Liver (tissue), 9 donors: Measurements from ENCODE around the gene MRPL37. TPM values are rescaled to one million over a fixed set of nuclear protein-coding genes. Genes with fewer than 3 reads are reported as not detected.

ENCODE experiments used
- DNase-seq: peaks from one replicate; pipeline ENCODE4 v3.0.0-alpha.2; 2017; ENCODE audit warnings: low spot score
- H3K27ac ChIP-seq, 2 donors: one replicate each; pipeline ENCODE4 v1.7.0; 2013; ENCODE audit warnings: inconsistent platforms in 2 of 2, low read length in 2 of 2, control low read depth in 1 of 2, low read depth in 1 of 2, mild to moderate bottlenecking in 1 of 2
- H3K27me3 ChIP-seq, 4 donors: one replicate each; pipeline versions ENCODE4 v1.6.1 to v1.7.0; 2013; ENCODE audit warnings: low read length in 3 of 4, inconsistent platforms in 1 of 4, mild to moderate bottlenecking in 1 of 4, moderate library complexity in 1 of 4; ENCODE audit not compliant: control insufficient read depth in 4 of 4, insufficient read depth in 4 of 4
- H3K36me3 ChIP-seq, 4 donors: one replicate each; pipeline versions ENCODE4 v1.6.1 to v1.7.0; 2013; ENCODE audit warnings: low read length in 3 of 4, mild to moderate bottlenecking in 3 of 4, low read depth in 1 of 4, moderate library complexity in 1 of 4; ENCODE audit not compliant: control insufficient read depth in 4 of 4, insufficient read depth in 3 of 4
- H3K4me1 ChIP-seq, 4 donors: one replicate each; pipeline versions ENCODE4 v1.6.1 to v1.7.0; 2013; ENCODE audit warnings: low read length in 3 of 4, mild to moderate bottlenecking in 3 of 4, moderate library complexity in 1 of 4; ENCODE audit not compliant: control insufficient read depth in 4 of 4, insufficient read depth in 4 of 4
- H3K4me3 ChIP-seq, 3 donors: one replicate each; pipeline versions ENCODE4 v1.6.1 to v1.7.0; 2013; ENCODE audit warnings: low read length in 3 of 3, control low read depth in 1 of 3, low read depth in 1 of 3, mild to moderate bottlenecking in 1 of 3
- H3K9ac ChIP-seq, 2 donors: one replicate each; pipeline ENCODE4 v1.7.0; 2013; ENCODE audit warnings: low read length in 2 of 2, mild to moderate bottlenecking in 2 of 2, moderate library complexity in 2 of 2, control low read depth in 1 of 2, low read depth in 1 of 2
- H3K9me3 ChIP-seq, 4 donors: one replicate each; pipeline versions ENCODE4 v1.6.1 to v1.7.0; 2013; ENCODE audit warnings: low read length in 3 of 4; ENCODE audit not compliant: control insufficient read depth in 4 of 4
- EGR1 ChIP-seq, 2 donors: IDR thresholded peaks; 2 replicates each; pipeline ENCODE4 v1.6.1; 2016 to 2018; ENCODE audit warnings: antibody characterized with exemption in 2 of 2, low read depth in 2 of 2
- FOXA1 ChIP-seq: IDR thresholded peaks from 2 replicates; pipeline ENCODE4 v1.6.1; 2016; ENCODE audit warnings: antibody characterized with exemption
- FOXA2 ChIP-seq: IDR thresholded peaks from 2 replicates; pipeline ENCODE4 v1.6.1; 2016; ENCODE audit warnings: antibody characterized with exemption
- GABPA ChIP-seq, 2 donors: IDR thresholded peaks in 1 of 2; conservative IDR thresholded peaks in 1 of 2; 2 replicates each; pipeline ENCODE4 v1.6.1; 2016; ENCODE audit warnings: antibody characterized with exemption in 2 of 2, mild to moderate bottlenecking in 1 of 2, moderate library complexity in 1 of 2
- HNF4A ChIP-seq, 2 donors: conservative IDR thresholded peaks; 2 replicates each; pipeline ENCODE4 v1.6.1; 2016; ENCODE audit warnings: antibody characterized with exemption in 2 of 2, mild to moderate bottlenecking in 2 of 2
- HNF4G ChIP-seq: IDR thresholded peaks from 2 replicates; pipeline ENCODE4 v1.6.1; 2016; ENCODE audit warnings: antibody characterized with exemption
- JUND ChIP-seq, 2 donors: IDR thresholded peaks; 2 replicates each; pipeline ENCODE4 v1.6.1; 2016; ENCODE audit warnings: antibody characterized with exemption in 2 of 2
- NR2F2 ChIP-seq: IDR thresholded peaks from 2 replicates; pipeline ENCODE4 v1.6.1; 2016; ENCODE audit warnings: antibody characterized with exemption
- RAD21 ChIP-seq, 2 donors: IDR thresholded peaks; 2 replicates each; pipeline ENCODE4 v1.6.1; 2016; ENCODE audit warnings: antibody characterized with exemption in 2 of 2, mild to moderate bottlenecking in 2 of 2
- RXRA ChIP-seq, 2 donors: IDR thresholded peaks; 2 replicates each; pipeline ENCODE4 v1.6.1; 2017 to 2018; ENCODE audit warnings: antibody characterized with exemption in 2 of 2, mild to moderate bottlenecking in 1 of 2
- SP1 ChIP-seq: IDR thresholded peaks from 2 replicates; pipeline ENCODE4 v1.6.1; 2018; ENCODE audit warnings: antibody characterized with exemption, mild to moderate bottlenecking
- YY1 ChIP-seq: IDR thresholded peaks from 2 replicates; pipeline ENCODE4 v1.6.1; 2016; ENCODE audit warnings: antibody characterized with exemption, mild to moderate bottlenecking
- WGBS: extraction: QIAGEN DNeasy Blood & Tissue Kit; methylation state at CpG from one replicate; pipeline ENCODE4 v1.1.7; 2013; 5-methylcytosine and 5-hydroxymethylcytosine counted together
- polyA plus RNA-seq, 2 donors: library from polyadenylated mRNA; stranded (reverse) in 1 of 2; unstranded in 1 of 2; fragments of 200-250 nt in 1 of 2; fragments of >200 nt in 1 of 2; fragmentation: Nextera tagmentation in 1 of 2; extraction: Ambion mirVana in 1 of 2; gene quantifications; one replicate each; pipeline versions ENCODE4 v1.2.1 to v1.2.3, GENCODE V29; 2013 to 2015
- total RNA-seq, 2 donors: library from RNA; depleted of rRNA; stranded (reverse); fragments of >200 nt; gene quantifications; one replicate each; pipeline ENCODE4 v1.2.3, GENCODE V29; 2014
- TF ChIP-seq, protein P1 (sequence below): IDR thresholded peaks from 2 replicates; pipeline ENCODE4 v1.6.1; 2016; ENCODE audit warnings: antibody characterized with exemption
- TF ChIP-seq, protein P2 (sequence below): fragments of 150-350 bp; IDR thresholded peaks from 2 replicates; pipeline ENCODE4 v1.5.1; 2017; ENCODE audit warnings: improper control_type of control experiment, low read depth, low read length; ENCODE audit not compliant: missing input control
- TF ChIP-seq, protein P3 (sequence below): IDR thresholded peaks from 2 replicates; pipeline ENCODE4 v1.6.1; 2016; ENCODE audit warnings: antibody characterized with exemption
- TF ChIP-seq, protein P4 (sequence below): IDR thresholded peaks from 2 replicates; pipeline ENCODE4 v1.6.1; 2016; ENCODE audit warnings: antibody characterized with exemption, mild to moderate bottlenecking
- donor health status: healthy.
- donor health status: healthy.
- donor health status: healthy.
- donor health status: healthy.
- donor health status: healthy.

The MRPL37 gene
- total and polyA plus RNA-seq, 4 donors: 34.7 to 114 (median 69.2) TPM

DNA sequence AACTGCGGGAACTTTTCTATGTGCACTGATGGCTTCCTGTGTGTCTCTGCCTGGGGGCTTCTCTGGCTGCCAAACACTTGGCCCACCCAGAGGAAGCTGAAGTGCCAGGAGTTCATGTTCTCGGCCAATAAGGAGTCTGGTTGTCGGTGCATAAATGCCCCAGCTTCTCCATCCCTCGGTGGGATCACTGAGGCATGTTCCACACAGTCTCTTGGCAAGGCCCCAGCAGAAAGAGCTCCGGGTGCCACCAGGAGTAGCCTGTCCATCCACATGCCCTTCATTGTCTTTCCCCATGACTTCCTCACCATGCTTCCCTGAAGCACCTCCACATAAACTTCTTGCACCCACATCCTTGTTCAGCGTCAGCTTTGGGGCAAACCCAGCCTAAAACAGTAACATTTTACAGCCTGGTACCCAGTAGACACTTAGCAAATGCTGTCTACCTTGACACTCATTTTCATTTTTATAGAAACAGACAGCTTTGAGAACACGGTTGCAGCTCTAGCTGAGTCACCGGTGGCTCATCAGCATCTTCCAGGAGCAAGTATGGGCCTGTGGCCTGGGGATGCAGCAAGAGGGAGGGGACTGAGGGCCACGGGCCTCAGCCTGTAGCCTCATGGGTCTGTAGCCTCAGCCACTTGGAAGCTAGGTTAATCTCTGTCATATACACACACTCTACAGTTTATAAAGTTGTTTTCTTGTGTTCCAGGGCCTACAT is 32.4 kb upstream of the MRPL37 start:
- 95% methylated on average over 9 of the region's 9 CpGs for WGBS
- no peak overlapping the region for H3K4me3 ChIP-seq
- peaks cover 0 to under 1% (median 0%) of the 10 kb centered on the region in 4 donors for H3K4me1 ChIP-seq
- no peak overlapping the region for H3K27ac ChIP-seq
- no peaks in the 10 kb centered on the region for H3K9me3 ChIP-seq
- H3K27me3 ChIP-seq: no peaks in the 10 kb centered on the region
- H3K36me3 ChIP-seq: no peaks in the 10 kb centered on the region
- no peak for DNase-seq
- TF ChIP-seq GABPA (IDR thresholded peaks at IDR 0.05 in 1 of 2, conservative IDR thresholded peaks at IDR 0.05 in 1 of 2) (no peak), SP1 (no peak), RAD21 (IDR thresholded peaks at IDR 0.05) (no peak)
- TF ChIP-seq, protein P1, sequence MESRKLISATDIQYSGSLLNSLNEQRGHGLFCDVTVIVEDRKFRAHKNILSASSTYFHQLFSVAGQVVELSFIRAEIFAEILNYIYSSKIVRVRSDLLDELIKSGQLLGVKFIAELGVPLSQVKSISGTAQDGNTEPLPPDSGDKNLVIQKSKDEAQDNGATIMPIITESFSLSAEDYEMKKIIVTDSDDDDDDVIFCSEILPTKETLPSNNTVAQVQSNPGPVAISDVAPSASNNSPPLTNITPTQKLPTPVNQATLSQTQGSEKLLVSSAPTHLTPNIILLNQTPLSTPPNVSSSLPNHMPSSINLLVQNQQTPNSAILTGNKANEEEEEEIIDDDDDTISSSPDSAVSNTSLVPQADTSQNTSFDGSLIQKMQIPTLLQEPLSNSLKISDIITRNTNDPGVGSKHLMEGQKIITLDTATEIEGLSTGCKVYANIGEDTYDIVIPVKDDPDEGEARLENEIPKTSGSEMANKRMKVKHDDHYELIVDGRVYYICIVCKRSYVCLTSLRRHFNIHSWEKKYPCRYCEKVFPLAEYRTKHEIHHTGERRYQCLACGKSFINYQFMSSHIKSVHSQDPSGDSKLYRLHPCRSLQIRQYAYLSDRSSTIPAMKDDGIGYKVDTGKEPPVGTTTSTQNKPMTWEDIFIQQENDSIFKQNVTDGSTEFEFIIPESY: no peak
- TF ChIP-seq, protein P2, sequence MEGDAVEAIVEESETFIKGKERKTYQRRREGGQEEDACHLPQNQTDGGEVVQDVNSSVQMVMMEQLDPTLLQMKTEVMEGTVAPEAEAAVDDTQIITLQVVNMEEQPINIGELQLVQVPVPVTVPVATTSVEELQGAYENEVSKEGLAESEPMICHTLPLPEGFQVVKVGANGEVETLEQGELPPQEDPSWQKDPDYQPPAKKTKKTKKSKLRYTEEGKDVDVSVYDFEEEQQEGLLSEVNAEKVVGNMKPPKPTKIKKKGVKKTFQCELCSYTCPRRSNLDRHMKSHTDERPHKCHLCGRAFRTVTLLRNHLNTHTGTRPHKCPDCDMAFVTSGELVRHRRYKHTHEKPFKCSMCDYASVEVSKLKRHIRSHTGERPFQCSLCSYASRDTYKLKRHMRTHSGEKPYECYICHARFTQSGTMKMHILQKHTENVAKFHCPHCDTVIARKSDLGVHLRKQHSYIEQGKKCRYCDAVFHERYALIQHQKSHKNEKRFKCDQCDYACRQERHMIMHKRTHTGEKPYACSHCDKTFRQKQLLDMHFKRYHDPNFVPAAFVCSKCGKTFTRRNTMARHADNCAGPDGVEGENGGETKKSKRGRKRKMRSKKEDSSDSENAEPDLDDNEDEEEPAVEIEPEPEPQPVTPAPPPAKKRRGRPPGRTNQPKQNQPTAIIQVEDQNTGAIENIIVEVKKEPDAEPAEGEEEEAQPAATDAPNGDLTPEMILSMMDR: no peak
- H3K9ac ChIP-seq: no peak overlapping the region

DNA sequence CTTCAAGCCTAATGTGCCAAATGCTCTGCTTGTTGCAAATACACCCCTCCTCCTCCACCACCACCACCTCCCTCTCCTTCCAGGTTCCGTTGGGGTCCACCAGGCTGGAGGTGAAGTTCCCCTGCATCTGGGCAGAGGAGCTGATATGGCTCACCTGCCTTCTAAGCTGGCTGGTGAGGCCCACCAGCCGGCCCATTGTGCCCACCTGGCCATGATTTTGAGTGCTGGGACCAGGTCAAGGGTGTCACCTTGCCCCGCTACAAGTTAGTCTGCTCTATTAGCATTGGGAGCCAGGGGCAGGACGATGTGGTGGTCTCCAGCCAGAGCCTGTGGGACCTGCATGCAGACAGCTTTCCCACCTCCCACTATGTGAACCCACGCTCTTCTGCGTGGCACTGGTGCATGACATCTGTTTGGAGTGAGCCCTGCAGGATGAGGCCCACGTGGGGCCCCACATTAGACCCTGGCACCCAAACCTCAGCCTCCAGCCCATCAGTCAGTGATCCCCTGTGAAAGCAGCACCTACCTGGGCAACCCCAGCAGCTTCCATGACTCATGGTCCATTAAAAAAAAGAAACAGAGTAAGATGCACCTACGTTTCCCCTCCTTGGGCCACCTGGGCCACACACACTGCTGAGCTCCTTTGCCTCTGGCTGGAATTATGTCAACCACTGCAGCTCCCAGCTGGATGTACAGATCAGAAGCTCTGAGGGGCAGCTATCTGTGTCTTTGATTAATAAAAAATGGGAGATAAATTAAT is 31.6 kb upstream of the MRPL37 start:
- Histone ChIP-seq H3K9ac (no peak overlapping the region), H3K4me3 (no peak overlapping the region), H3K36me3 (no peaks in the 10 kb centered on the region)

More for the DNA sequence above, 31.6 kb upstream of the MRPL37 start:
- Histone ChIP-seq H3K9me3 (no peaks in the 10 kb centered on the region), H3K27ac (no peak overlapping the region), H3K27me3 (no peaks in the 10 kb centered on the region), H3K4me1 (peaks cover 0 to 8% (median 6%) of the 10 kb centered on the region in 4 donors)
- WGBS: 94% methylated on average over 8 of the region's 8 CpGs
- DNase-seq: no peak
- TF ChIP-seq FOXA1: no peak
- no peak for TF ChIP-seq RXRA (IDR thresholded peaks at IDR 0.05)
- no peak for TF ChIP-seq FOXA2
- TF ChIP-seq HNF4G: no peak
- TF ChIP-seq, protein P3, sequence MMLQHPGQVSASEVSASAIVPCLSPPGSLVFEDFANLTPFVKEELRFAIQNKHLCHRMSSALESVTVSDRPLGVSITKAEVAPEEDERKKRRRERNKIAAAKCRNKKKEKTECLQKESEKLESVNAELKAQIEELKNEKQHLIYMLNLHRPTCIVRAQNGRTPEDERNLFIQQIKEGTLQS: no peak
- TF ChIP-seq NR2F2: no peak
- TF ChIP-seq HNF4A (conservative IDR thresholded peaks at IDR 0.05): no peak
- TF ChIP-seq, protein P4, sequence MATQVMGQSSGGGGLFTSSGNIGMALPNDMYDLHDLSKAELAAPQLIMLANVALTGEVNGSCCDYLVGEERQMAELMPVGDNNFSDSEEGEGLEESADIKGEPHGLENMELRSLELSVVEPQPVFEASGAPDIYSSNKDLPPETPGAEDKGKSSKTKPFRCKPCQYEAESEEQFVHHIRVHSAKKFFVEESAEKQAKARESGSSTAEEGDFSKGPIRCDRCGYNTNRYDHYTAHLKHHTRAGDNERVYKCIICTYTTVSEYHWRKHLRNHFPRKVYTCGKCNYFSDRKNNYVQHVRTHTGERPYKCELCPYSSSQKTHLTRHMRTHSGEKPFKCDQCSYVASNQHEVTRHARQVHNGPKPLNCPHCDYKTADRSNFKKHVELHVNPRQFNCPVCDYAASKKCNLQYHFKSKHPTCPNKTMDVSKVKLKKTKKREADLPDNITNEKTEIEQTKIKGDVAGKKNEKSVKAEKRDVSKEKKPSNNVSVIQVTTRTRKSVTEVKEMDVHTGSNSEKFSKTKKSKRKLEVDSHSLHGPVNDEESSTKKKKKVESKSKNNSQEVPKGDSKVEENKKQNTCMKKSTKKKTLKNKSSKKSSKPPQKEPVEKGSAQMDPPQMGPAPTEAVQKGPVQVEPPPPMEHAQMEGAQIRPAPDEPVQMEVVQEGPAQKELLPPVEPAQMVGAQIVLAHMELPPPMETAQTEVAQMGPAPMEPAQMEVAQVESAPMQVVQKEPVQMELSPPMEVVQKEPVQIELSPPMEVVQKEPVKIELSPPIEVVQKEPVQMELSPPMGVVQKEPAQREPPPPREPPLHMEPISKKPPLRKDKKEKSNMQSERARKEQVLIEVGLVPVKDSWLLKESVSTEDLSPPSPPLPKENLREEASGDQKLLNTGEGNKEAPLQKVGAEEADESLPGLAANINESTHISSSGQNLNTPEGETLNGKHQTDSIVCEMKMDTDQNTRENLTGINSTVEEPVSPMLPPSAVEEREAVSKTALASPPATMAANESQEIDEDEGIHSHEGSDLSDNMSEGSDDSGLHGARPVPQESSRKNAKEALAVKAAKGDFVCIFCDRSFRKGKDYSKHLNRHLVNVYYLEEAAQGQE: no peak
- no peak for TF ChIP-seq JUND (IDR thresholded peaks at IDR 0.05)
- TF ChIP-seq, protein P1: no peak
- TF ChIP-seq YY1: no peak
- TF ChIP-seq, protein P2: no peak
- no peak for TF ChIP-seq EGR1 (IDR thresholded peaks at IDR 0.05; ENCODE audit: low read depth in 2 of 2)
